B cell (primary cell): ENCODE data around the gene STRIP1.

Experiments used
- EZH2 ChIP-seq: IDR thresholded peaks from 2 replicates; pipeline ENCODE4 v1.6.1; 2012; ENCODE audit warnings: borderline replicate concordance, low read depth, mild to moderate bottlenecking, moderate library complexity, low read length; ENCODE audit not compliant: insufficient read depth, poor library complexity, severe bottlenecking
- TF ChIP-seq, protein P1 (sequence below): fragments of 200-600 bp; IDR thresholded peaks from one replicate; pipeline ENCODE4 v1.8.0; 2022; ENCODE audit warnings: antibody characterized with exemption, mild to moderate bottlenecking

DNA sequence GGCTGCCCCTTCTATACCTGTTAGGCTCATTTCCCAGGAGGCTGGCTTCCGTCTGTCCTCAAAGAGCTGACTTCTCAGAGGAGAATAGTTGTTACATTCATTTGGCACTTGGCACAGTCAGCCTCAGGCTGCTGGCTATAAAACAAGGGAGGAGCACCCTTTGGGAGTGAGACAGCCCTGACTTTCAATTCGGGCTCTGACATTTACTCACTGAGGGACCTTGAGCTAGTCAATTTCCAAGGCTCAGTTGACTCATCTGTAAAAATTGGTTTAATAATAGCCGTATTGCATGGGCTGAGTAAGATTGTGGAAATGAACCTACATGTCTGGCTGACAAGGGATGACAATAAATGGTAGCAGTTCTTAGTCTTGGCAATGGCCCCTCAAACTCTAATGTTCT lies 22.4 kb downstream of the STRIP1 start:
- TF ChIP-seq, protein P1, sequence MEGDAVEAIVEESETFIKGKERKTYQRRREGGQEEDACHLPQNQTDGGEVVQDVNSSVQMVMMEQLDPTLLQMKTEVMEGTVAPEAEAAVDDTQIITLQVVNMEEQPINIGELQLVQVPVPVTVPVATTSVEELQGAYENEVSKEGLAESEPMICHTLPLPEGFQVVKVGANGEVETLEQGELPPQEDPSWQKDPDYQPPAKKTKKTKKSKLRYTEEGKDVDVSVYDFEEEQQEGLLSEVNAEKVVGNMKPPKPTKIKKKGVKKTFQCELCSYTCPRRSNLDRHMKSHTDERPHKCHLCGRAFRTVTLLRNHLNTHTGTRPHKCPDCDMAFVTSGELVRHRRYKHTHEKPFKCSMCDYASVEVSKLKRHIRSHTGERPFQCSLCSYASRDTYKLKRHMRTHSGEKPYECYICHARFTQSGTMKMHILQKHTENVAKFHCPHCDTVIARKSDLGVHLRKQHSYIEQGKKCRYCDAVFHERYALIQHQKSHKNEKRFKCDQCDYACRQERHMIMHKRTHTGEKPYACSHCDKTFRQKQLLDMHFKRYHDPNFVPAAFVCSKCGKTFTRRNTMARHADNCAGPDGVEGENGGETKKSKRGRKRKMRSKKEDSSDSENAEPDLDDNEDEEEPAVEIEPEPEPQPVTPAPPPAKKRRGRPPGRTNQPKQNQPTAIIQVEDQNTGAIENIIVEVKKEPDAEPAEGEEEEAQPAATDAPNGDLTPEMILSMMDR, result no peak
- TF ChIP-seq EZH2, result no peak
